KMS-11 (cell line): ENCODE results near the gene AVPI1.
"Not testable (repeated sequence)": the region's sequence is repeated elsewhere in the genome, so short reads cannot be mapped to it uniquely, and the experiment has no call there.

Experiments
- H2AFZ ChIP-seq: fragments of 200-600 bp; sonication (generic); 2 replicates; pipeline ENCODE4 v1.6.1; 2016; ENCODE audit warnings: antibody characterized with exemption, mixed run types, low read depth
- H3K27ac ChIP-seq: fragments of 200-600 bp; sonication (generic); 2 replicates; pipeline ENCODE4 v1.6.1; 2016; ENCODE audit warnings: mild to moderate bottlenecking, mixed run types
- H3K27me3 ChIP-seq: fragments of 200-600 bp; sonication (generic); 2 replicates; pipeline ENCODE4 v1.6.1; 2017; ENCODE audit warnings: mild to moderate bottlenecking, low read depth, mixed run types, moderate library complexity; ENCODE audit not compliant: insufficient read depth
- H3K36me3 ChIP-seq: fragments of 200-600 bp; sonication (generic); 2 replicates; pipeline ENCODE4 v1.6.1; 2017; ENCODE audit warnings: mild to moderate bottlenecking, mixed run types; ENCODE audit not compliant: insufficient read depth
- H3K4me1 ChIP-seq: fragments of 200-600 bp; sonication (generic); 2 replicates; pipeline ENCODE4 v1.6.1; 2016; ENCODE audit warnings: mild to moderate bottlenecking, low read depth, mixed run types; ENCODE audit not compliant: poor library complexity, severe bottlenecking
- H3K4me2 ChIP-seq: fragments of 200-600 bp; sonication (generic); 2 replicates; pipeline ENCODE4 v1.7.0; 2016; ENCODE audit warnings: mild to moderate bottlenecking, mixed run types
- H3K4me3 ChIP-seq: fragments of 200-600 bp; sonication (generic); IDR thresholded peaks from 2 replicates; pipeline ENCODE4 v1.6.1; 2017; ENCODE audit warnings: low read depth, low read length, mixed read lengths; ENCODE audit not compliant: insufficient read depth
- H3K79me2 ChIP-seq: fragments of 200-600 bp; sonication (generic); 2 replicates; pipeline ENCODE4 v1.6.1; 2016; ENCODE audit warnings: low read depth, mixed run types; ENCODE audit not compliant: insufficient read depth
- H3K9ac ChIP-seq: fragments of 200-600 bp; sonication (generic); 2 replicates; pipeline ENCODE4 v1.6.1; 2016; ENCODE audit warnings: mild to moderate bottlenecking, mixed run types
- H4K20me1 ChIP-seq: fragments of 200-600 bp; sonication (generic); 2 replicates; pipeline ENCODE4 v1.6.1; 2016; ENCODE audit warnings: mild to moderate bottlenecking, mixed run types; ENCODE audit not compliant: insufficient read depth
- CTCF ChIP-seq: fragments of 200-600 bp; sonication (generic); conservative IDR thresholded peaks from 2 replicates; pipeline ENCODE4 v1.6.1; 2017; ENCODE audit warnings: low read depth, mild to moderate bottlenecking, antibody characterized with exemption, low read length, moderate library complexity, mixed read lengths

The AVPI1 gene

GRCh38 chr10:97656777-97657176 is 30.3 kb downstream of the AVPI1 start:
- H3K36me3 ChIP-seq: no peaks in the 10 kb centered on the region; the same call in 1 of the 2 replicates
- no peaks in the 10 kb centered on the region for H3K79me2 ChIP-seq
- H3K9ac ChIP-seq: no peak overlapping the region
- TF ChIP-seq CTCF: no peak
- H2AFZ ChIP-seq: no peak overlapping the region
- H3K4me1 ChIP-seq: peaks cover 10% of the 10 kb centered on the region
- H4K20me1 ChIP-seq: no peaks in the 10 kb centered on the region
- H3K4me2 ChIP-seq: no peak overlapping the region
- no peak overlapping the region for H3K27ac ChIP-seq
- H3K27me3 ChIP-seq: no peaks in the 10 kb centered on the region
- H3K4me3 ChIP-seq: no peak overlapping the region

GRCh38 chr10:97651773-97652172 is 35.3 kb downstream of the AVPI1 start:
- H3K4me1 ChIP-seq: peaks cover 6% of the 10 kb centered on the region
- no peaks in the 10 kb centered on the region for H4K20me1 ChIP-seq
- H2AFZ ChIP-seq: no peak overlapping the region
- H3K27me3 ChIP-seq: no peaks in the 10 kb centered on the region
- no peak overlapping the region for H3K4me3 ChIP-seq
- no peaks in the 10 kb centered on the region; the same call in 1 of the 2 replicates for H3K36me3 ChIP-seq
- H3K4me2 ChIP-seq: no peak overlapping the region
- H3K27ac ChIP-seq: no peak overlapping the region
- H3K79me2 ChIP-seq: no peaks in the 10 kb centered on the region
- no peak for TF ChIP-seq CTCF
- no peak overlapping the region for H3K9ac ChIP-seq

GRCh38 chr10:97650726-97651125 is 36.3 kb downstream of the AVPI1 start:
- H3K27me3 ChIP-seq: no peaks in the 10 kb centered on the region
- no peak overlapping the region for H3K4me2 ChIP-seq
- no peak for TF ChIP-seq CTCF
- no peaks in the 10 kb centered on the region for H4K20me1 ChIP-seq
- H3K9ac ChIP-seq: no peak overlapping the region
- no peak overlapping the region for H3K4me3 ChIP-seq
- H3K79me2 ChIP-seq: no peaks in the 10 kb centered on the region
- H3K27ac ChIP-seq: no peak overlapping the region
- H3K4me1 ChIP-seq: peaks cover 6% of the 10 kb centered on the region
- H3K36me3 ChIP-seq: no peaks in the 10 kb centered on the region; the same call in 1 of the 2 replicates
- H2AFZ ChIP-seq: no peak overlapping the region

GRCh38 chr10:97649405-97649750 is 37.7 kb downstream of the AVPI1 start:
- not testable (repeated sequence) for H2AFZ ChIP-seq, H3K79me2 ChIP-seq, H3K4me3 ChIP-seq, H3K27ac ChIP-seq, H3K9ac ChIP-seq, H3K4me2 ChIP-seq, H3K36me3 ChIP-seq, H3K27me3 ChIP-seq, H4K20me1 ChIP-seq, H3K4me1 ChIP-seq

GRCh38 chr10:97648562-97649404 is 38.3 kb downstream of the AVPI1 start:
- Histone ChIP-seq H3K4me3 (no peak overlapping the region), H3K27me3 (no peaks in the 10 kb centered on the region), H3K79me2 (no peaks in the 10 kb centered on the region), H3K9ac (no peak overlapping the region), H2AFZ (no peak overlapping the region), H3K4me2 (no peak overlapping the region), H4K20me1 (no peaks in the 10 kb centered on the region), H3K27ac (no peak overlapping the region), H3K36me3 (no peaks in the 10 kb centered on the region; the same call in 1 of the 2 replicates), H3K4me1 (peaks cover 6% of the 10 kb centered on the region)
- TF ChIP-seq CTCF: no peak
